Rectal smooth muscle tissue (tissue), 1 donor: ENCODE measurements around the gene FCAMR.
A peak's percentile ranks its signal among the peaks of the same experiment; 100 is the strongest.

Source experiments
- H3K27ac ChIP-seq: one replicate; pipeline ENCODE4 v1.7.0; 2013; ENCODE audit warnings: low read depth, low read length, inconsistent platforms
- H3K27me3 ChIP-seq: one replicate; pipeline ENCODE4 v1.7.0; 2013; ENCODE audit warnings: low read length; ENCODE audit not compliant: control insufficient read depth, insufficient read depth
- H3K36me3 ChIP-seq: one replicate; pipeline ENCODE4 v1.7.0; 2013; ENCODE audit warnings: low read length; ENCODE audit not compliant: control insufficient read depth, insufficient read depth
- H3K4me1 ChIP-seq: one replicate; pipeline ENCODE4 v1.7.0; 2013; ENCODE audit warnings: low read length; ENCODE audit not compliant: control insufficient read depth, insufficient read depth
- H3K4me3 ChIP-seq: one replicate; pipeline ENCODE4 v1.7.0; 2013; ENCODE audit warnings: low read length
- H3K9ac ChIP-seq: one replicate; pipeline ENCODE4 v1.7.0; 2013; ENCODE audit warnings: low read length

The FCAMR gene

GRCh38 chr1:206951318-206952100 is 18.8 kb downstream of the FCAMR start:
- no peaks in the 10 kb centered on the region for H3K36me3 ChIP-seq
- no peak overlapping the region for H3K4me3 ChIP-seq
- H3K9ac ChIP-seq: no peak overlapping the region
- no peak overlapping the region for H3K27ac ChIP-seq
- H3K4me1 ChIP-seq: no peaks in the 10 kb centered on the region
- no peaks in the 10 kb centered on the region for H3K27me3 ChIP-seq

DNA sequence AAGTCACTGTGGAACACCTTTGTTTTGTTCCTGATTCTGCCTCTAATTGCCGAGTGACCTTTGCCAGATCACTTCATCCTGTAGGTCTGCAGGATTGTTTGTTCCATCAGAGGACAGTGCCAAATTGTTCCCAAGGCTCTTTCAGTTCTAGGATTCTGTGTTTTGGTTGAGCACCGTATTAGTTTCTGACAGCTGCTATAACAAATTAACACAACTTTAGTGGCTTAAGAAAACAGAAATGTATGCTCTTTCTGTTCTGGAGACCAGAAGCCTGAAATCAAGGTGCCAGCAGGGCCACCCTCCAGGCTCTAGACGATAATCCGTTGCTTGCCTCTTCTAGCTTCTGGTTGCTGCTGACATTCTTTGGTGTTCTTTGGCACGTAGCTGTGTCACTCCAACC is 20.6 kb downstream of the FCAMR start:
- Histone ChIP-seq H3K27me3 (no peaks in the 10 kb centered on the region), H3K4me3 (no peak overlapping the region), H3K9ac (no peak overlapping the region), H3K27ac (no peak overlapping the region), H3K36me3 (peaks cover 3% of the 10 kb centered on the region), H3K4me1 (no peaks in the 10 kb centered on the region)

- no peaks in the 10 kb centered on the region for H3K27me3 ChIP-seq
- no peaks in the 10 kb centered on the region for H3K4me1 ChIP-seq
- no peak overlapping the region for H3K27ac ChIP-seq
- peaks cover 3% of the 10 kb centered on the region for H3K36me3 ChIP-seq
- no peak overlapping the region for H3K4me3 ChIP-seq
- no peak overlapping the region for H3K9ac ChIP-seq
Measured at GRCh38 chr1:206949208-206949607, 21.1 kb downstream of the FCAMR start.

GRCh38 chr1:206947255-206947654 is 23.0 kb downstream of the FCAMR start:
- peak overlapping the region; percentile 70 for H3K4me3 ChIP-seq
- no peak overlapping the region for H3K27ac ChIP-seq
- no peaks in the 10 kb centered on the region for H3K27me3 ChIP-seq
- H3K4me1 ChIP-seq: no peaks in the 10 kb centered on the region
- no peak overlapping the region for H3K9ac ChIP-seq
- H3K36me3 ChIP-seq: peaks cover 3% of the 10 kb centered on the region

- no peak within 1 kb of the TSS for H3K27ac ChIP-seq
- peaks cover 3% of the 10 kb centered on the region for H3K36me3 ChIP-seq
- H3K4me3 ChIP-seq: peak within 1 kb of the TSS; percentile 70
- no peaks in the 10 kb centered on the region for H3K4me1 ChIP-seq
- peak within 1 kb of the TSS; percentile 38 for H3K9ac ChIP-seq
- H3K27me3 ChIP-seq: no peaks in the 10 kb centered on the region
Measured at GRCh38 chr1:206946261-206946660, 24.0 kb downstream of the FCAMR start, which contains the start of gene PIGR. TSS of gene PIGR (minus strand) at chr1:206946466. CDS start at chr1:206940531, 5,935 bp downstream.

GRCh38 chr1:206945779-206946178 is 24.5 kb downstream of the FCAMR start:
- peak overlapping the region; percentile 38 for H3K9ac ChIP-seq
- H3K4me3 ChIP-seq: peak overlapping the region; percentile 70
- no peaks in the 10 kb centered on the region for H3K4me1 ChIP-seq
- no peaks in the 10 kb centered on the region for H3K27me3 ChIP-seq
- H3K36me3 ChIP-seq: peaks cover 3% of the 10 kb centered on the region
- H3K27ac ChIP-seq: no peak overlapping the region

- Histone ChIP-seq H3K27me3 (no peaks in the 10 kb centered on the region), H3K4me3 (peak overlapping the region; percentile 70), H3K36me3 (peaks cover 3% of the 10 kb centered on the region), H3K9ac (no peak overlapping the region), H3K4me1 (no peaks in the 10 kb centered on the region), H3K27ac (no peak overlapping the region)
Measured at GRCh38 chr1:206944703-206945102, 25.6 kb downstream of the FCAMR start.

- H3K4me1 ChIP-seq: no peaks in the 10 kb centered on the region
- H3K36me3 ChIP-seq: peaks cover 3% of the 10 kb centered on the region
- no peak overlapping the region for H3K27ac ChIP-seq
- H3K4me3 ChIP-seq: peak overlapping the region; percentile 51
- H3K9ac ChIP-seq: no peak overlapping the region
- H3K27me3 ChIP-seq: no peaks in the 10 kb centered on the region
Measured at GRCh38 chr1:206941766-206942418, 28.4 kb downstream of the FCAMR start.

- no peak overlapping the region for H3K9ac ChIP-seq
Measured at GRCh38 chr1:206940588-206940936, 29.7 kb downstream of the FCAMR start.

GRCh38 chr1:206939841-206940587 is 30.2 kb downstream of the FCAMR start:
- Histone ChIP-seq H3K27ac (no peak overlapping the region), H3K9ac (no peak overlapping the region), H3K36me3 (no peaks in the 10 kb centered on the region), H3K27me3 (no peaks in the 10 kb centered on the region), H3K4me1 (no peaks in the 10 kb centered on the region), H3K4me3 (no peak overlapping the region)

More at GRCh38 chr1:206940588-206940936, 29.7 kb downstream of the FCAMR start:
- H3K4me3 ChIP-seq: peak overlapping the region; percentile 40
- no peaks in the 10 kb centered on the region for H3K4me1 ChIP-seq
- no peak overlapping the region for H3K27ac ChIP-seq
- peaks cover 3% of the 10 kb centered on the region for H3K36me3 ChIP-seq
- no peaks in the 10 kb centered on the region for H3K27me3 ChIP-seq

- no peaks in the 10 kb centered on the region for H3K36me3 ChIP-seq
- H3K27ac ChIP-seq: no peak overlapping the region
- no peaks in the 10 kb centered on the region for H3K27me3 ChIP-seq
- no peak overlapping the region for H3K4me3 ChIP-seq
- H3K9ac ChIP-seq: no peak overlapping the region
- no peaks in the 10 kb centered on the region for H3K4me1 ChIP-seq
Measured at GRCh38 chr1:206939131-206939530, 31.1 kb downstream of the FCAMR start.

DNA sequence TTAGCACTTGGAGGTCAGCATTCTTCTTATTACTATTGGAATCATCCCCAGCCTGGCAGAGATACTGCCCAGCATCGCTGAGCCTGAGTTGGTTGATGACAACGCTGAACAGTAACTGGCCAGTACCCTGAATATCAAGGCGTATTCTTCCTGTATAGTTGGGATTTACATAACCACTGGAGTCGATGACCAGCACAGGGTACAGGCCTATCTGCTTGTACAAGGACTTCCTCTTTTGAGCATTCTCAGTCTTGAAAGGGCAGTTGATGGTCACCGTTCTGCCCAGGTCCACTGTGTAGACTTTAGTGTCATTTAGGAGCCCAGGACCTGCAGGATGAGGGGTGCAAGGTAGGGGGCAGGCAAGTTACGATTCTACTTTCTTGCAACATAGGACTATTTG is 32.8 kb downstream of the FCAMR start:
- no peak overlapping the region for H3K27ac ChIP-seq

More for the DNA sequence above, 32.8 kb downstream of the FCAMR start:
- Histone ChIP-seq H3K27me3 (no peaks in the 10 kb centered on the region), H3K36me3 (no peaks in the 10 kb centered on the region), H3K4me3 (no peak overlapping the region), H3K4me1 (no peaks in the 10 kb centered on the region), H3K9ac (no peak overlapping the region)
